ENCODE data around the gene LAMC1.

Gene LAMC1

DNA sequence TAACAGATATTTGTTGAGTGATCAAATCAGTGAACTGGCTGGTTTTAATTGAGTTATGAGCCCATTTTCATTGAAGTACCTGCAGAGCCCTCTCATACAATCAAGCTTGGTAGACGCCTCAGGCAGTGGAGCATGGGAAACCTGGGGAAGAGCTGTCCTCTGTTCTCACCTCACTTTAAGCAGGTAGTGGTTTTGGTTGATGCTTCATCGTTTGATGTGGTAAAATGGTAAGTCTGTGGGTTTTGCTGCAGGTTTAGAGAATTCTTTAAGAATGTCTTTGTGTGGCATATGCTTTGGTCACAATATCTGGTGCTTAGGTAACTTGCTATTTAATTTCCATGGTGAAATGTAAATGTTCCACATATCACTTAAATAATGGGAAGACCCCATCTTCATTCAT, 10.0 kb downstream of the LAMC1 start:
- H3K9me3 Mint-ChIP-seq: no peaks in the 10 kb centered on the region
- H3K4me3 Mint-ChIP-seq: no peak overlapping the region
- peaks cover 23% of the 10 kb centered on the region for H3K36me3 Mint-ChIP-seq (ENCODE audit: low read depth)
- peaks cover 17% of the 10 kb centered on the region for H3K4me1 Mint-ChIP-seq
- H3K27me3 Mint-ChIP-seq (ENCODE audit: low read depth): no peaks in the 10 kb centered on the region
- TF ChIP-seq, protein P1, sequence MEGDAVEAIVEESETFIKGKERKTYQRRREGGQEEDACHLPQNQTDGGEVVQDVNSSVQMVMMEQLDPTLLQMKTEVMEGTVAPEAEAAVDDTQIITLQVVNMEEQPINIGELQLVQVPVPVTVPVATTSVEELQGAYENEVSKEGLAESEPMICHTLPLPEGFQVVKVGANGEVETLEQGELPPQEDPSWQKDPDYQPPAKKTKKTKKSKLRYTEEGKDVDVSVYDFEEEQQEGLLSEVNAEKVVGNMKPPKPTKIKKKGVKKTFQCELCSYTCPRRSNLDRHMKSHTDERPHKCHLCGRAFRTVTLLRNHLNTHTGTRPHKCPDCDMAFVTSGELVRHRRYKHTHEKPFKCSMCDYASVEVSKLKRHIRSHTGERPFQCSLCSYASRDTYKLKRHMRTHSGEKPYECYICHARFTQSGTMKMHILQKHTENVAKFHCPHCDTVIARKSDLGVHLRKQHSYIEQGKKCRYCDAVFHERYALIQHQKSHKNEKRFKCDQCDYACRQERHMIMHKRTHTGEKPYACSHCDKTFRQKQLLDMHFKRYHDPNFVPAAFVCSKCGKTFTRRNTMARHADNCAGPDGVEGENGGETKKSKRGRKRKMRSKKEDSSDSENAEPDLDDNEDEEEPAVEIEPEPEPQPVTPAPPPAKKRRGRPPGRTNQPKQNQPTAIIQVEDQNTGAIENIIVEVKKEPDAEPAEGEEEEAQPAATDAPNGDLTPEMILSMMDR (IDR thresholded peaks at IDR 0.05; ENCODE audit: unreplicated experiment in 3 of 3): no peak
- H3K27ac Mint-ChIP-seq: no peak overlapping the region

DNA sequence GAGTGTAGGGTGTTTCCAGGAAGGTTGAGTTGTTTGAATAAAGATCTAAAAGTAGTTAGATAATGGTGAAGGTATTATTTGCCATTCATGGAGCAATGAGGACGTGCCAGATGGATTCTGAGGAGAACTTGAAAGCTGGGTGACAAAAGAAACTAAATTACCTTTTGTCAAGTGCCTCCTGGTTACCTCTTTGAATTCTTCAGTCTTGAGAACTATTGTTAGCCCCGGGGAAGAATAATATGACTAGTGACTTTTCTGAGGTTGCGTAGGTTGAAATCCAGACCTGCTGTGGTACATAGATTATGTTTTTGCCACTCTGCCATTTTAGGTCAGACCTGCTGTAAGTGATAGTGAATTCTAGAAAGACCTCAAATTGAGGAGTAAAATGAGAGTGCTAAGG, 11.5 kb downstream of the LAMC1 start:
- Mint-ChIP-seq H3K36me3 (ENCODE audit: low read depth) (peaks cover 14% of the 10 kb centered on the region), H3K9me3 (no peaks in the 10 kb centered on the region), H3K27me3 (ENCODE audit: low read depth) (no peaks in the 10 kb centered on the region), H3K27ac (no peak overlapping the region), H3K4me1 (peaks cover 10% of the 10 kb centered on the region), H3K4me3 (no peak overlapping the region)
- TF ChIP-seq, protein P1 (IDR thresholded peaks at IDR 0.05; ENCODE audit: unreplicated experiment in 3 of 3): no peak

DNA sequence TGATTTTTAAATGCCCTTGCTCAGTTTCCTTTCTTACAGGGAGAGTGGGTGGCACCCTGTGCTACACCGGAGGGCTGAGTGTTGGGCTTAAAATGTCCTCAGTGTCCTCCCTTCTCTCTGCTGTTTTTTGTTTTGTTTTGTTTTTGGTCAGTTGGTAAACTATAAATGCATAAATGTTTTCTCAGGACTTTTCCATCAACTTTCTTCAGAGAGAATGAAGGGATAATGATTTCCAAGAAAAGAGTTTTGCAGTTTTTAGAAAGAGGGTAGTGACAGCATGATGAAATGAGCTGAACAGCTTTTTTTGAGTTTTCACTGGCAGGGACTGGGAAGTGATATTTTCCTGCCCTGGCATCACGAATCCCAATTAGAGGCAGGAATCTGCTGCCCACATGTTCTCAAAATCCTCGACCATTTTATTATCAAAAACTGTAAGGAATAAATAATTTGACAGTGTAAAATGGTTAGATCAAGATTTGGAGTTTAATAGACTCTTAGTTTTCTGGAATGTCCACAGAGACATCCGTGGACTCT, 15.2 kb downstream of the LAMC1 start:
- no peaks in the 10 kb centered on the region for H3K9me3 Mint-ChIP-seq
- peaks cover 10% of the 10 kb centered on the region for H3K36me3 Mint-ChIP-seq (ENCODE audit: low read depth)
- TF ChIP-seq, protein P1 (IDR thresholded peaks at IDR 0.05; ENCODE audit: unreplicated experiment in 3 of 3): no peak
- H3K27ac Mint-ChIP-seq: no peak overlapping the region
- H3K4me1 Mint-ChIP-seq: peaks cover 34% of the 10 kb centered on the region
- no peaks in the 10 kb centered on the region for H3K27me3 Mint-ChIP-seq (ENCODE audit: low read depth)
- H3K4me3 Mint-ChIP-seq: no peak overlapping the region

DNA sequence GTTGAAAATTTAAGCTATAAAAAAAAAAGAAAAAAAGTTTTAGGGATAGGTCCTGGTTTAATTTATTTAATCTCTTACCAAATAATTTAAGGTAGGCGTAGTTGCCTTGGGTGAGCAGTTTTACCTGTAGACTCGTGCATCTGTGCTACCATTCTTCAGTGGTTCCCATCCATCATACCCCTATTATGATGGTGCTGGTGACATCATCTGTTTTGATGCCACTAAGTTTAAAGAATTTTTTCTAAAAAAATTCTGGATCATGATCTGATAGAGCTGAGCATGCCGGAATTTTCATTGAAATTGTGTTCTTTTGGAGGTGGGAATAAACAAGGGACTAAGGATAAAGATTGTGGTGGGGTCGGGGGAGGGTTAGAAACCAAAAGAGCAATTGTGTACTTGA, 15.7 kb downstream of the LAMC1 start:
- peaks cover 37% of the 10 kb centered on the region for H3K4me1 Mint-ChIP-seq
- no peaks in the 10 kb centered on the region for H3K9me3 Mint-ChIP-seq
- TF ChIP-seq, protein P1 (IDR thresholded peaks at IDR 0.05; ENCODE audit: unreplicated experiment in 3 of 3): no peak
- H3K27ac Mint-ChIP-seq: peak overlapping the region in 1 of 3 experiments; percentile 44
- no peak overlapping the region for H3K4me3 Mint-ChIP-seq
- H3K27me3 Mint-ChIP-seq (ENCODE audit: low read depth): no peaks in the 10 kb centered on the region
- peaks cover 8% of the 10 kb centered on the region for H3K36me3 Mint-ChIP-seq (ENCODE audit: low read depth)

DNA sequence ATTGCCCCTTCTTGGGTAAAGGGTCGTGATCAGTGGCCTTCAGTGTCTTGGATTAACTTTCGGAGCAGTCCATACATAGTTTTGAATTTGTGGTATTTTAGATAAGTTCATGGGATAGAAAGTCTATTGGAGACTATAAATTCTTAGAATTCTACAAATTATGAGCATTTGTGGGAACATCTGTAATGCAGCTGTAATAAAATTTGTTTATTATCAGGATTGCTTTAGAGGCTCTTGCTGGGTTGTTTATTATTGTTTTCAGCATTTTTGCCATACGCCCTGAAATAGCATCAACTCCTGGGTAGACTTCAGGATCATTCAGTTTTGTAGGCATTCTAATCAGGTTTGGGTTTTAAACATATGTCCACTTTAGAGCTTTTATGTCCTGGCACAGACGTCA, 16.1 kb downstream of the LAMC1 start:
- Mint-ChIP-seq H3K4me3 (no peak overlapping the region), H3K27me3 (ENCODE audit: low read depth) (no peaks in the 10 kb centered on the region), H3K27ac (peak overlapping the region in 2 of 3 experiments; percentile 14 to 44), H3K9me3 (no peaks in the 10 kb centered on the region), H3K36me3 (ENCODE audit: low read depth) (peaks cover 6% of the 10 kb centered on the region), H3K4me1 (peaks cover 41% of the 10 kb centered on the region)
- TF ChIP-seq, protein P1 (IDR thresholded peaks at IDR 0.05; ENCODE audit: unreplicated experiment in 3 of 3): no peak

DNA sequence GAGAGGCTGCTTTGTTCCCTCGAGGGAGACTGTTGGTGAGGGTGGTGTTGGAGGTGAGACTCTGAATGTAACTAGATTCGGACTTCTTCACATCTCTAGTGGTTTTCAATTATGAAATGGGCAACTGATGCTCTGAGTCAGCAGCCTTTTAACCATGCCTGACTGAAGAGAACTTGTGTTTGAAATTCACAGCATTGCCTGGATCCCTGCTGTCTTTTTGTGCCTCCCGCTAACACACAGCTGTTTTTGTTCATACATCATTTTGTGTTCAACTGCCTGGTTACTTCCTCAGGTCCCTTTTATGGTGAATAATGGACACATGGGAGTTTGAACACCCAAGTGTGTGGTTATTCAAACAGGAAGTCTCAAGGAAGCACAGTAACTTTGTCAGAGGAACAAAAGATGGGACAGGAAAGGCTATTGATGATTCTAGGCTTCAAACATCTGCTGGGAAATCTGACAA, 16.8 kb downstream of the LAMC1 start:
- Mint-ChIP-seq H3K4me1 (peaks cover 48% of the 10 kb centered on the region), H3K27me3 (ENCODE audit: low read depth) (no peaks in the 10 kb centered on the region), H3K36me3 (ENCODE audit: low read depth) (peaks cover 6% of the 10 kb centered on the region), H3K9me3 (no peaks in the 10 kb centered on the region), H3K4me3 (no peak overlapping the region), H3K27ac (peak overlapping the region; percentile 14 to 60 (median 44))
- TF ChIP-seq, protein P1 (IDR thresholded peaks at IDR 0.05; ENCODE audit: unreplicated experiment in 3 of 3): no peak

All from nephron (organoid).